NCI-H82 (cell line): ENCODE results near the gene CEBPE.
"Not testable (repeated sequence)": the region's sequence is repeated elsewhere in the genome, so short reads cannot be mapped to it uniquely, and the experiment has no call there.

Experiments
- DNase-seq: peaks from one replicate; lab custom pipeline; 2025; lab: John Stamatoyannopoulos, UW

Gene CEBPE

GRCh38 chr14:23121361-23121771 lies 2.3 kb upstream of the CEBPE start:
- DNase-seq, result no peak

GRCh38 chr14:23120541-23121251 lies 1.6 kb upstream of the CEBPE start:
- peak; percentile 92 for DNase-seq

- peak; percentile 40 for DNase-seq
These were observed 590 bp upstream of the CEBPE start for GRCh38 chr14:23119363-23120327.

- no peak for DNase-seq
These were observed 1.6 kb downstream of the CEBPE start for GRCh38 chr14:23117371-23118020.

- peak; percentile 7 for DNase-seq
These were observed 3.1 kb downstream of the CEBPE start for GRCh38 chr14:23115918-23116317.

GRCh38 chr14:23115039-23115731 lies 3.9 kb downstream of the CEBPE start:
- no peak for DNase-seq

- DNase-seq, result no peak
These were observed 4.4 kb downstream of the CEBPE start for GRCh38 chr14:23114669-23115038.

- DNase-seq, result no peak
These were observed 5.0 kb downstream of the CEBPE start for GRCh38 chr14:23114120-23114458.

- no peak for DNase-seq
These were observed 5.5 kb downstream of the CEBPE start for GRCh38 chr14:23113431-23114119.

GRCh38 chr14:23112359-23113178 lies 6.5 kb downstream of the CEBPE start:
- DNase-seq, result no peak

GRCh38 chr14:23110579-23111365 lies 8.3 kb downstream of the CEBPE start:
- peak; percentile 38 for DNase-seq

GRCh38 chr14:23109769-23110168 lies 9.3 kb downstream of the CEBPE start:
- no peak for DNase-seq

GRCh38 chr14:23108169-23108568 lies 10.9 kb downstream of the CEBPE start:
- DNase-seq, result not testable (repeated sequence)

GRCh38 chr14:23107620-23108019 lies 11.4 kb downstream of the CEBPE start:
- DNase-seq, result not testable (repeated sequence)

- DNase-seq, result no peak
These were observed 12.4 kb downstream of the CEBPE start for GRCh38 chr14:23106747-23107045.

- DNase-seq, result no peak
These were observed 13.7 kb downstream of the CEBPE start for GRCh38 chr14:23105348-23105824.

GRCh38 chr14:23104591-23105347 lies 14.3 kb downstream of the CEBPE start, which contains the start of gene CIROP:
Gene CIROP (minus strand): TSS chr14:23104989. CDS start chr14:23104920, 69 bp downstream.
- no peak for DNase-seq

GRCh38 chr14:23104070-23104590 lies 14.9 kb downstream of the CEBPE start:
- DNase-seq, result no peak

- DNase-seq, result no peak
These were observed 15.5 kb downstream of the CEBPE start for GRCh38 chr14:23103581-23103980.
